ENCODE results near the gene UBXN6. TPM values are rescaled to one million over a fixed set of nuclear protein-coding genes. Genes with fewer than 3 reads are reported as not detected.
A peak's percentile ranks its signal among the peaks of the same experiment; 100 is the strongest.

Gene UBXN6
- total RNA-seq, 4 donors from 2014 or later: 72.2 to 314 (median 132) TPM

DNA sequence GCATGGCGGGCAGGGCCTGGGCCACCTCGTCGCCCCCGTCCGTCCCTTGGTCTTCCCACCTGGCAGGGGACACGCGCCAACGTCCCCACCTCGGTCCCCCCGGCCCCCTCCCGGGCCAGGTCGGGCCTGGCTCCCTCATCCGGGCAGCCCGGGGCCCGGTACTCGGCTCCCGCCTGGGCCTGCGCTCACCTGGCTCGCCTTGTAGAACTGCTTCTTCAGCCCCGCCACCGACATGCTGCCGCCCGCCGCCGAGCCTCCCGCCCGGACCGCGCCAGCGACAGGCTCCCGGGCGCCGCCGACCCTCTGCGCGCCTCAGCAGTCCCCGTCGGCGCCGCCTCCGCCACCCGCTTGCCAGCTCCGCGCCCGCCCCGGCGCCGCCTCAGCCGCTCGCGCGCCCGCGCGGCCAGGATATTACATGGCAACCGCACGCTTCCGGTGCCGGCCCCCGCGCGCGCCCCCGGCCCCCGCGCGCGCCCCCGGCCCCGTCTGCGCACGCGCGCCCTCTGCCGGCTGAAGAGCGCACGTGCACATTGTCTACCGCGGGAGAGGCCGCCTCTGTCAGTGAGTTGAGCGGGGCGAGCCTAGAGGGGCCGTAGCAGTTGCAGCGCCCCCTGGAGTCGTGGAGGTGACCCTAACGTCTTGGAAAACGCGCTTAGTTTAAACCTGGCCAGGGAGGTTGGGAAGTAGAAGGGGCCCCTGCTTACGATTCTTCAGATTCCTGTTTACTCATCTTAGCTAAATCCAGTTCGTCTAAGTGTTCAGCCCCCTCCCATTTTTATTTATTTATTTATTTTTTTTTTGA, 57.3 kb downstream of the UBXN6 start, which contains the start of gene SH3GL1:
Gene SH3GL1 (minus strand): TSS at position 413 of the 802 bp plus-strand sequence. CDS start 179 bp downstream, at position 234.
- Histone ChIP-seq H3K27me3 (no peaks in the 10 kb centered on the region), H3K27ac (peak within 1 kb of the TSS; percentile 96 to 97 (median 97)), H3K4me3 (peak within 1 kb of the TSS; percentile 90 to 99 (median 91)), H3K4me1 (peaks cover 11 to 55% (median 38%) of the 10 kb centered on the region in 4 donors), H3K9me3 (no peaks in the 10 kb centered on the region), H3K36me3 (no peaks in the 10 kb centered on the region)
- in situ Hi-C loops (cut with MboI; ENCODE audit: low pct_ligation_motif_present in 1 of 4, low pct_unique_long_range_greater_than_20kb in 1 of 4, low sequenced_read_pairs in 3 of 4): no loop called here
- 0 to 1% methylated on average over 5 to 22 of the region's 90 CpGs for WGBS, 2 donors (ENCODE audit: low coverage in 1 of 2)
- TF ChIP-seq, protein P1, sequence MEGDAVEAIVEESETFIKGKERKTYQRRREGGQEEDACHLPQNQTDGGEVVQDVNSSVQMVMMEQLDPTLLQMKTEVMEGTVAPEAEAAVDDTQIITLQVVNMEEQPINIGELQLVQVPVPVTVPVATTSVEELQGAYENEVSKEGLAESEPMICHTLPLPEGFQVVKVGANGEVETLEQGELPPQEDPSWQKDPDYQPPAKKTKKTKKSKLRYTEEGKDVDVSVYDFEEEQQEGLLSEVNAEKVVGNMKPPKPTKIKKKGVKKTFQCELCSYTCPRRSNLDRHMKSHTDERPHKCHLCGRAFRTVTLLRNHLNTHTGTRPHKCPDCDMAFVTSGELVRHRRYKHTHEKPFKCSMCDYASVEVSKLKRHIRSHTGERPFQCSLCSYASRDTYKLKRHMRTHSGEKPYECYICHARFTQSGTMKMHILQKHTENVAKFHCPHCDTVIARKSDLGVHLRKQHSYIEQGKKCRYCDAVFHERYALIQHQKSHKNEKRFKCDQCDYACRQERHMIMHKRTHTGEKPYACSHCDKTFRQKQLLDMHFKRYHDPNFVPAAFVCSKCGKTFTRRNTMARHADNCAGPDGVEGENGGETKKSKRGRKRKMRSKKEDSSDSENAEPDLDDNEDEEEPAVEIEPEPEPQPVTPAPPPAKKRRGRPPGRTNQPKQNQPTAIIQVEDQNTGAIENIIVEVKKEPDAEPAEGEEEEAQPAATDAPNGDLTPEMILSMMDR (IDR thresholded peaks at IDR 0.05): peak; percentile 87 to 98 (median 95)
- peak; percentile 23 for TF ChIP-seq POLR2A (IDR thresholded peaks at IDR 0.05)
- TF ChIP-seq EP300 (IDR thresholded peaks at IDR 0.05; ENCODE audit: low read depth): no peak
- TF ChIP-seq POLR2AphosphoS5 (IDR thresholded peaks at IDR 0.05): peak in 1 of 3 donors; percentile 62
- peak; percentile 95 for DNase-seq
- intact Hi-C loops (cut with DNase I; ENCODE audit: low total_unique reads): loop anchor here (2.0 kb wide), 1 partner anchor 30 kb away; no protein-coding TSS in a partner anchor

DNA sequence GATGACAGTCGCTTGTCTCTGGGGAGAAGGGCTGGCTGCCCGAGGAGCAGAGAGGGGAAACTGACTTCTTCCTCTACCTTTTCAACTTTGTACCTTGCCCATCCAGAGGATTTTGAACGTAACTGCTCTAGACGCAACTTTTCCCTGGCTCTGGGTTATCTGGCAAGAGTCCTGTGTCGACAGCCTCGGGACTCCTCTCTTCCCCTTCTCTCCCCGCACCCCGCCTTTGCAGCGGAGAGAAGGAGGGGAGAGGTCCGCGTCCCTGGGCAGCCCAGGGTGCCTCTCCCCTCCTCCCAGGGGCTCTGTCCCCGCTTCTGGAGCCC, 57.8 kb downstream of the UBXN6 start:
- WGBS, 2 donors (ENCODE audit: low coverage in 1 of 2): 0% methylated on average over 11 of the region's 12 CpGs; no CpG with 5 or more reads in 1 of the 2 donors
- Histone ChIP-seq H3K4me3 (peak overlapping the region; percentile 90 to 99 (median 91)), H3K36me3 (no peaks in the 10 kb centered on the region), H3K27me3 (no peaks in the 10 kb centered on the region), H3K27ac (peak overlapping the region; percentile 96 to 97 (median 97)), H3K9me3 (no peaks in the 10 kb centered on the region), H3K4me1 (peaks cover 11 to 57% (median 38%) of the 10 kb centered on the region in 4 donors)
- DNase-seq: peak; percentile 22
- intact Hi-C loops (cut with DNase I; ENCODE audit: low total_unique reads): loop anchor here (2.0 kb wide), 1 partner anchor 29 kb away; no protein-coding TSS in a partner anchor
- in situ Hi-C loops (cut with MboI; ENCODE audit: low pct_ligation_motif_present in 1 of 4, low pct_unique_long_range_greater_than_20kb in 1 of 4, low sequenced_read_pairs in 3 of 4): no loop called here
- no peak for TF ChIP-seq POLR2AphosphoS5 (IDR thresholded peaks at IDR 0.05)
- TF ChIP-seq EP300 (IDR thresholded peaks at IDR 0.05; ENCODE audit: low read depth): no peak
- no peak for TF ChIP-seq POLR2A (IDR thresholded peaks at IDR 0.05)
- TF ChIP-seq, protein P1 (IDR thresholded peaks at IDR 0.05): no peak

DNA sequence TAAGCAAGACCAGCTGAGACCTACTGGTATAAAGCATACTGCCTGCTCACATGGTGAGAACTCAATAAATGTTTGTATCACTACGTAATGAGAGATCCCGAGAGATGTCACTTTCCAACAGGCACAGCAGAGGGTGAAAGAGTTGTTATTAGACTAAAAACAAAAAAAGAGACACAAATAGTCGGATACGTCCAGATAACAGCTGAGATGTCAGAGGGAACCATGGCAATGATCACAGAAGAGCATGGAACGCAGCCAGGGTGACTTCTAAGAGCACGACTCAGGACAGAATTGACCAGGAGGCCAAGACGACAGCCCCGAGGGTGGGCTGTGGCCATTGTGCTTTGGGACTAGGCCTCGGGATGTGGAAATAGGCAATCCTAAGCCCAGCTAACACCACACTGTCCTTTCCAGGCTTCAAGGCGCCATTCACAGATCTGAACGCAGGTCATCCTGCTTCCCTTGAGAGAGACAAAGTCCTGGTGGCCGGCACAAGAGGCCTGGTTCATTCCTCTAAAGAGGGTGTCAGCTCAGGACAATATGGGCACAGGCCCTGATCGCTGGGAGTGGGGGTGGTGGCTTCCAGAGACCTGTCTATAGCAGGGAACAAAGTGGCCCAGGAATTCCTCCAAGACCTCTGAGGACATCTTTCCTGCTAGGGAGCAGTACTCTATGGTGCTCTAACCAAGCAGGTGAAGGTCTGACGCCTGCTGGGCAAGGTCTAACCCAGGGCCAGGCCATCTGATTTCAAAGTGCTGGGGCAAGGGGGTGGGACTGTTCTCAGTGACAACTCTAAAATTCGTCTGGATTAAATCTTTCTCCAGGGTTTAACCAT, 60.4 kb downstream of the UBXN6 start:
- H3K36me3 ChIP-seq: no peaks in the 10 kb centered on the region
- intact Hi-C loops (cut with DNase I; ENCODE audit: low total_unique reads): no loop called here
- peaks cover 12 to 72% (median 38%) of the 10 kb centered on the region in 4 donors for H3K4me1 ChIP-seq
- H3K9me3 ChIP-seq: no peaks in the 10 kb centered on the region
- no peak for DNase-seq
- TF ChIP-seq POLR2AphosphoS5 (IDR thresholded peaks at IDR 0.05) (no peak), EP300 (IDR thresholded peaks at IDR 0.05; ENCODE audit: low read depth) (no peak), POLR2A (IDR thresholded peaks at IDR 0.05) (no peak)
- TF ChIP-seq, protein P1 (IDR thresholded peaks at IDR 0.05): no peak
- H3K4me3 ChIP-seq: no peak overlapping the region
- H3K27ac ChIP-seq: no peak overlapping the region
- WGBS, 2 donors (ENCODE audit: low coverage in 1 of 2): 72 to 91% methylated on average over 5 to 15 of the region's 15 CpGs
- in situ Hi-C loops (cut with MboI; ENCODE audit: low pct_ligation_motif_present in 1 of 4, low pct_unique_long_range_greater_than_20kb in 1 of 4, low sequenced_read_pairs in 3 of 4): no loop called here
- no peaks in the 10 kb centered on the region for H3K27me3 ChIP-seq

Small RNA genes within 50 kb of the gene (small RNA-seq; reads per million reads assigned to genes)
- 0 reads per million in 4 donors for gene MIR4746

Other genes starting within 250 kb of the UBXN6 start
- 1 to 10 TPM in 2 of 4 donors, under 1 TPM in 1, not detected in 1; 0.96 to 3.7 (median 3.7) TPM for gene EBI3, start 228.3 kb downstream of the UBXN6 start, total RNA-seq
- gene YJU2, start 210.7 kb downstream of the UBXN6 start, total RNA-seq: 10 to 100 TPM in 3 of 4 donors, 1 to 10 TPM in 1; 9.6 to 24.3 (median 17.1) TPM
- gene SHD, start 178.5 kb downstream of the UBXN6 start, total RNA-seq: 10 to 100 TPM in 3 of 4 donors, 1 to 10 TPM in 1; 7.6 to 51.4 (median 27.5) TPM
- 1 to 10 TPM in 2 of 4 donors, not detected in 2; 3.8 to 4.8 TPM for gene TMIGD2, start 155.4 kb downstream of the UBXN6 start, total RNA-seq
- 1 to 10 TPM in 2 of 4 donors, under 1 TPM in 1, not detected in 1; 0.68 to 2.9 (median 1.5) TPM for gene FSD1, start 153.2 kb downstream of the UBXN6 start, total RNA-seq
- gene STAP2, start 119.0 kb downstream of the UBXN6 start, total RNA-seq: 100 to 1,000 TPM; 146 to 680 (median 245) TPM
- 10 to 100 TPM; 16.5 to 96.5 (median 33.7) TPM for gene MPND, start 114.2 kb downstream of the UBXN6 start, total RNA-seq
- 10 to 100 TPM; 16.5 to 63.2 (median 34.2) TPM for gene SH3GL1, start 57.2 kb downstream of the UBXN6 start, total RNA-seq
- gene CHAF1A, start 55.2 kb downstream of the UBXN6 start, total RNA-seq: 10 to 100 TPM in 2 of 4 donors, 1 to 10 TPM in 2; 8.5 to 28.9 (median 11.1) TPM
- 10 to 100 TPM; 30.0 to 98.4 (median 38.9) TPM for gene HDGFL2, start 14.5 kb upstream of the UBXN6 start, total RNA-seq
- gene PLIN4, start 60.7 kb upstream of the UBXN6 start, total RNA-seq: 10 to 100 TPM in 3 of 4 donors, 1 to 10 TPM in 1; 8.9 to 33.7 (median 22.2) TPM
- 1 to 10 TPM in 3 of 4 donors, not detected in 1; 2.7 to 6.7 (median 6.0) TPM for gene PLIN5, start 77.4 kb upstream of the UBXN6 start, total RNA-seq
- 10 to 100 TPM in 3 of 4 donors, 1 to 10 TPM in 1; 1.9 to 18.1 (median 14.4) TPM for gene LRG1, start 82.2 kb upstream of the UBXN6 start, total RNA-seq
- 1 to 10 TPM in 3 of 4 donors, under 1 TPM in 1; 1.00 to 4.1 (median 1.7) TPM for gene SEMA6B, start 101.9 kb upstream of the UBXN6 start, total RNA-seq
- 10 to 100 TPM in 1 of 4 donors, 1 to 10 TPM in 3; 4.5 to 12.0 (median 8.5) TPM for gene TNFAIP8L1, start 181.7 kb upstream of the UBXN6 start, total RNA-seq
- gene MYDGF, start 212.5 kb upstream of the UBXN6 start, total RNA-seq: 10 to 100 TPM in 2 of 4 donors, 1 to 10 TPM in 2; 3.6 to 44.5 (median 22.0) TPM